ENCODE data around the gene NAV2.

- TF ChIP-seq, protein P1, sequence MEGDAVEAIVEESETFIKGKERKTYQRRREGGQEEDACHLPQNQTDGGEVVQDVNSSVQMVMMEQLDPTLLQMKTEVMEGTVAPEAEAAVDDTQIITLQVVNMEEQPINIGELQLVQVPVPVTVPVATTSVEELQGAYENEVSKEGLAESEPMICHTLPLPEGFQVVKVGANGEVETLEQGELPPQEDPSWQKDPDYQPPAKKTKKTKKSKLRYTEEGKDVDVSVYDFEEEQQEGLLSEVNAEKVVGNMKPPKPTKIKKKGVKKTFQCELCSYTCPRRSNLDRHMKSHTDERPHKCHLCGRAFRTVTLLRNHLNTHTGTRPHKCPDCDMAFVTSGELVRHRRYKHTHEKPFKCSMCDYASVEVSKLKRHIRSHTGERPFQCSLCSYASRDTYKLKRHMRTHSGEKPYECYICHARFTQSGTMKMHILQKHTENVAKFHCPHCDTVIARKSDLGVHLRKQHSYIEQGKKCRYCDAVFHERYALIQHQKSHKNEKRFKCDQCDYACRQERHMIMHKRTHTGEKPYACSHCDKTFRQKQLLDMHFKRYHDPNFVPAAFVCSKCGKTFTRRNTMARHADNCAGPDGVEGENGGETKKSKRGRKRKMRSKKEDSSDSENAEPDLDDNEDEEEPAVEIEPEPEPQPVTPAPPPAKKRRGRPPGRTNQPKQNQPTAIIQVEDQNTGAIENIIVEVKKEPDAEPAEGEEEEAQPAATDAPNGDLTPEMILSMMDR (IDR thresholded peaks at IDR 0.05) = no peak
- no peak for TF ChIP-seq POLR2A (IDR thresholded peaks at IDR 0.05)
Measured at GRCh38 chr11:19987331-19987801, 274.7 kb downstream of the NAV2 start.

Measured in body of pancreas (tissue), 4 donors.